Stimulated activated naive CD8-positive, alpha-beta T cell treated with anti-CD3 and anti-CD28 coated beads, Interleukin-15, amount 100 ng/mL, for 72 hours (primary cell): ENCODE data around the gene MYH9.
"Not testable (repeated sequence)": the region's sequence is repeated elsewhere in the genome, so short reads cannot be mapped to it uniquely, and the experiment has no call there.

Experiments
- ATAC-seq: fragments of 150-1000 bp; cut with Tn5 transposase; 2 replicates; pipeline ENCODE4 v1.10.0; 2021; ENCODE audit warnings: mild to moderate bottlenecking, moderate library complexity
- DNase-seq, 2 donors: peaks; one replicate each; pipeline ENCODE4 v3.0.0; 2021 to 2022
- H3K27ac Mint-ChIP-seq, 2 donors: one replicate each; pipeline ENCODE4 v1.8.0; 2022; ENCODE audit warnings: mild to moderate bottlenecking in 2 of 2, mixed read lengths in 2 of 2, moderate library complexity in 2 of 2
- H3K27me3 Mint-ChIP-seq: one replicate; pipeline ENCODE4 v1.8.0; 2022; ENCODE audit warnings: mixed read lengths
- H3K4me1 Mint-ChIP-seq: one replicate; pipeline ENCODE4 v1.8.0; 2022; ENCODE audit warnings: mild to moderate bottlenecking, mixed read lengths
- H3K4me3 Mint-ChIP-seq, 2 donors: one replicate each; pipeline ENCODE4 v1.8.0; 2022; ENCODE audit warnings: mild to moderate bottlenecking in 2 of 2, mixed read lengths in 2 of 2, moderate library complexity in 1 of 2
- H3K9me3 Mint-ChIP-seq, 2 donors: one replicate each; pipeline ENCODE4 v1.8.0; 2022; ENCODE audit warnings: mixed read lengths in 2 of 2

The MYH9 gene

DNA sequence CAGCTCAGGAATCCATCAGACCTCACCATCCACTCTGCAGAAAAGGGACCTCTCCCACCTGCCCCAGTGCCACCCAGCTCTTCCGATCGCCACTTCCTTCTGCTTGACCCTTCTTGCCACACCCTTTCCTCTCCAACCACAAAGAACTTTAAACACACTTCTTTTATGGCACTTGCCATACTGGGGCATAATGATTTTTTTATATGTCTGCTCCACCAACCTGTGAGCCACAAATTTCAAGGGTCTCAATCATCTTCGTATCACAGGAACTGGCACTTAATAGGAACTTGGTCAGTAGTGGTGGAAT, 11.7 kb upstream of the MYH9 start:
- Mint-ChIP-seq H3K27me3 (no peaks in the 10 kb centered on the region), H3K27ac (peak overlapping the region in 1 of 2 donors; percentile 84), H3K9me3 (no peaks in the 10 kb centered on the region), H3K4me1 (peaks cover 34% of the 10 kb centered on the region), H3K4me3 (no peak overlapping the region)
- DNase-seq (no peak), ATAC-seq (no peak)

DNA sequence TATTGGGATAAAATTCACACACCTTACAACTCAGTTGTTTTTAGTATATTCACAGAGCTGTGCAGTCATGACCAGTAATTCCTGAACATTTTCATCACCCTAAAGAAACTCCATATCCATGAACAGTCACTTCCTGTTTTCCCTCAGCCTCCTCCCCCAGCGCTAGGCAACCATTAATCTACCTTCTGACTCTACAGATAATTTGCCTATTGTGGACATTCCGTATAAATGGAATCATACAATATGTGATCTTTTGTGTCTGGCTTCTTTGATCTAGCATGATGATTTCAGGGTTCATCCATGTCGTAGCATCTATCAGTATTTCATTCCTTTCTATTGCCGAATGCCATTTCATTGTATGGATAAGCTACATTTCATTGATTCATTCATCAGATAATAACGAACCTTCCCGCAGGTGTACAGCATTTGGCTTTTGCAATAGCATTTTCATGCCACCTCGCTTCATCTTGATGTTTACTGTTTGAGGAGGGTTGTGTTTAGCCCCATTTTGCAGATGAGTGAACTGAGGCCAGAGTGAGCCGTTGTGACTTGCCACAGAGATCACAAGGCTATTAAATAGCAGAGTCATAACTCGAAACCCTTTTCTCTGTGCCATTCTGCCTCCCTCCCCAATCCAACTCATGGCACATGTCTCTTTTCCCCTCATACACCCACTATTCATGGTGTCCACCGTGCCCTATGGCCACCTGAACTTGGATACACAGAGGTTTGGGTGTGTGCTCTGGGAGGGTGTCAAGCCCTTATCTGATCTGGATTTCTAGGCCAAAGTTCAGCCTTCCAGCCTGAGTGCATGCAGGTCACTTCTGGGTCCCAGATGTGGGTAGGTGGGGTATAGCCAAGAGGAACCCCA, 11.1 kb upstream of the MYH9 start:
- no peaks in the 10 kb centered on the region for H3K9me3 Mint-ChIP-seq
- no peaks in the 10 kb centered on the region for H3K27me3 Mint-ChIP-seq
- peak overlapping the region in 1 of 2 donors; percentile 84 for H3K27ac Mint-ChIP-seq

GRCh38 chr22:36397131-36398093, 9.6 kb upstream of the MYH9 start:
- no peak for ATAC-seq
- Mint-ChIP-seq H3K4me1 (peaks cover 39% of the 10 kb centered on the region), H3K27me3 (no peaks in the 10 kb centered on the region), H3K27ac (peak overlapping the region in 1 of 2 donors; percentile 41), H3K9me3 (no peaks in the 10 kb centered on the region), H3K4me3 (no peak overlapping the region)
- no peak for DNase-seq

More for the DNA sequence above, 11.1 kb upstream of the MYH9 start:
- Mint-ChIP-seq H3K4me3 (no peak overlapping the region), H3K4me1 (peaks cover 39% of the 10 kb centered on the region)
- DNase-seq (no peak), ATAC-seq (no peak)

GRCh38 chr22:36395915-36396314, 8.1 kb upstream of the MYH9 start:
- Mint-ChIP-seq H3K4me3 (no peak overlapping the region), H3K27me3 (no peaks in the 10 kb centered on the region), H3K9me3 (no peaks in the 10 kb centered on the region), H3K27ac (peak overlapping the region in 1 of 2 donors; percentile 29), H3K4me1 (peaks cover 39% of the 10 kb centered on the region)
- no peak for DNase-seq
- no peak for ATAC-seq

DNA sequence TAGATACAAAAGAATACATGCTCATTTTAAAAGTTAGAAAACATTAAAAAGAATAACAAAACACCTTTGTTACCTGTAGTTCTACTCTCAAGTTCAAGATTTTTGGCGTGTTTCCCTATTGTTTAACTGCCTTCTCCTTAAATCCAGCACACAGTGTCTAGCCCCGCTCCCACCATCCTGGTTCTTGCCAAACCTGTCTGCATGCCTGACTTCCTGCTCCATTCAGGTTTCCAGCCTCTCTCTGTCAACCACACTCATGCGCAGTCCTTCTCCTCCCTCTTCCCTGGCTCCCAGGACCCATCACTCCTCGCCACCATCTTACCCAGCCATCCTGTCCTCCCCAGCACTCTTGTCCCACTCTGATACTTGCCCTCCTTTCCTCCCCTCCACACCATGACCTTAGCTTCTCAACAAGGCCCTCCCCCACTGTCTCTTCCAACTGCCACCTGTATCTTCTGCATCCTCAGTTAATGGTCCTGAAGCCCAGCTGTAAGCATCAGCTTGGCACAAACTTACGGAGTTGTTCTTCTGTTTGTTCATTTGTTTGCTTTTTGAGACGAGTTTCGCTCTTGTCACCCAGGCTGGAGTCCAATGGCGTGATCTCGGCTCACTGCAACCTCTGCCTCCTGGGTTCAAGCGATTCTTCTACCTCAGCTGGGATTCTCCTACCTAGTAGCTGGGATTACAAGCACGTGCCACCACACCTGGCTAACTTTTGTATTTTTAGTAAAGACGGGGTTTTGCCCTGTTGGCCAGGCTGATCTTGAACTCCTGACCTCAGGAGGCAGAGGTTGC, 7.5 kb upstream of the MYH9 start:
- H3K9me3 Mint-ChIP-seq: no peaks in the 10 kb centered on the region
- H3K27me3 Mint-ChIP-seq: no peaks in the 10 kb centered on the region
- DNase-seq (no peak), ATAC-seq (no peak)
- no peak overlapping the region for H3K4me3 Mint-ChIP-seq
- peaks cover 43% of the 10 kb centered on the region for H3K4me1 Mint-ChIP-seq
- H3K27ac Mint-ChIP-seq: no peak overlapping the region

DNA sequence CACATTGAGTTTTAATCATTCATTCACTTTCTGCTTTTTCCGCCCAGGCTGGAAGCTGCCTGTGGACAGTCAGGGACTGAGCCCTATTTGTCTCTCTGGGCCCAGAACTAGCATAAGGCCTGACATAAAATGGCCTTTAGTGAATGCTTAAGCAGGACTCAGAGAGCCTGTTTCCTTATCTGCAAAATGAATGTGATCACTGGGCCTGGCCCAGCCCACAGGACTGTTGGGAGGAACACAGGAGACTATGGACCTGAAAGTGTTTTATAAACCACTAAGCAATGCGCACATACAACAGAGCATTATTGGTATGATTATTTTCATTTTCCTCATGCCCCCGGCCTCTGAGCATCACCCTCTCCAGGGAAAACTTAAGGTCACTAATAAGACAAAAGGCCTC, 3.9 kb upstream of the MYH9 start:
- no peaks in the 10 kb centered on the region for H3K27me3 Mint-ChIP-seq
- no peaks in the 10 kb centered on the region for H3K9me3 Mint-ChIP-seq
- DNase-seq: no peak
- H3K4me1 Mint-ChIP-seq: peaks cover 43% of the 10 kb centered on the region
- no peak overlapping the region for H3K27ac Mint-ChIP-seq
- H3K4me3 Mint-ChIP-seq: no peak overlapping the region
- ATAC-seq: no peak

GRCh38 chr22:36389122-36389521, 1.4 kb upstream of the MYH9 start:
- Mint-ChIP-seq H3K4me3 (peak overlapping the region; percentile 82 to 92), H3K4me1 (peaks cover 42% of the 10 kb centered on the region)
- ATAC-seq, H3K27me3 Mint-ChIP-seq, DNase-seq, H3K9me3 Mint-ChIP-seq, H3K27ac Mint-ChIP-seq: not testable (repeated sequence)

DNA sequence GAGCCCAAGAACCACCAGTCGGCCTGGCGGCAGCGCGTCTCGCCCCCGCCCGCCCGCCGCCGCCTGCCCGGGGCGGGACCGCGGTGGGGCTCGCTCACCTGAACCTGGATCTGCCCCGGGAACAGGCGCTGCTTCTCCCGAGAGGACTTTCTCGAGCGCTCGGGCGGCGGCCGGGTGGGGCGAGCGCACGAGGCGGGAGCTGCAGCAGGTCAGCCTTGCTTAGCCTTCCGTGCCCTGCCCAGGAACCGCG, 133 bp downstream of the MYH9 start:
- Mint-ChIP-seq H3K4me3 (peak overlapping the region; percentile 82 to 92), H3K4me1 (peaks cover 54% of the 10 kb centered on the region), H3K27ac (peak overlapping the region; percentile 89 to 95), H3K27me3 (no peaks in the 10 kb centered on the region), H3K9me3 (no peaks in the 10 kb centered on the region)
- ATAC-seq: peak; percentile 10
- no peak for DNase-seq

DNA sequence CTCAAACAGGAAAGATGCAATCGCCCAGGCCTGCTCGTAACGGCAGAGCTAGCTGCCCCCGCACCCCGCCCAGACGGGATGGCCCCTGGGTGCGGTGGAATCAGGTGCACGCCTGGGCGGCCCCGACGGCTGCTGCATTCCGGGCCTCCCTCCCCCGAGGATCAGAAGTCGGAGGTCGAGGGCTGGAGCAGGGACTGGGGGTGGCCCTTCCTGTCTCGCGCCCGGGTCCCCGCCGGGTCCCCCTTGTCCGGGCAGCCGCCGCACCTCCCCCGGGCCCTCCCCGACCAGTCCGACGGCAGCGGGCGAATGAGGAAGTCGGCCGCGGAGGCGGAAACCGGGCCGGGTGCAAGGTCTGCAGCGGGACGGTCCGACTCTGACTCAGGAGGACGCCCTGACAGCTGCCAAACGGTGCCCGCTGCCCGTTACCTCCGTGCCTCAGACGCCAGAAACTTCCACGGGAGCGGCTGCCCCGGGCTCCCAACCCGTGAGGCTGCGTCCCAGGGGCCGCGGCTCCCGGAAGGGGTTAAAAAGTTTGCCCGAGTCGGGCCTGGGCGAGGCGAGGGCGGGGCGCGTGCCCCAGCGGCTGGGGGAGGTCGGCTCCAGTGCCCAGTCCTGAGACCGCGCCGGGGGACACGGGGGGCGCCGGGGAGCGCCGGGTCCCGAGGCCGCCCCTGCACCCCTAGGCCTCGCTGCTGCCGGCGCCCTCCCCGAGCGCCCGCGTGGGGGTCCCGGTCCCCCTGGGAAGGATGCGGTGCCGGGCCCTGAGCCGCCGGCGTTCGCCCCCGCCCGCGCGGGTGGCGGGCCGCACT, 663 bp downstream of the MYH9 start:
- no peaks in the 10 kb centered on the region for H3K27me3 Mint-ChIP-seq
- ATAC-seq (peak; percentile 61), DNase-seq (peak in 1 of 2 donors; percentile 79)
- peak overlapping the region; percentile 98 to 99 for H3K27ac Mint-ChIP-seq
- H3K9me3 Mint-ChIP-seq: no peaks in the 10 kb centered on the region
- H3K4me1 Mint-ChIP-seq: peaks cover 59% of the 10 kb centered on the region
- H3K4me3 Mint-ChIP-seq: peak overlapping the region; percentile 87 to 99

- Mint-ChIP-seq H3K4me1 (peaks cover 66% of the 10 kb centered on the region), H3K27ac (peak overlapping the region; percentile 98 to 99), H3K4me3 (peak overlapping the region; percentile 87 to 99), H3K27me3 (no peaks in the 10 kb centered on the region), H3K9me3 (no peaks in the 10 kb centered on the region)
- ATAC-seq (peak; percentile 69), DNase-seq (peak; percentile 82 to 90)
These were observed 1.3 kb downstream of the MYH9 start for GRCh38 chr22:36386351-36386899.

DNA sequence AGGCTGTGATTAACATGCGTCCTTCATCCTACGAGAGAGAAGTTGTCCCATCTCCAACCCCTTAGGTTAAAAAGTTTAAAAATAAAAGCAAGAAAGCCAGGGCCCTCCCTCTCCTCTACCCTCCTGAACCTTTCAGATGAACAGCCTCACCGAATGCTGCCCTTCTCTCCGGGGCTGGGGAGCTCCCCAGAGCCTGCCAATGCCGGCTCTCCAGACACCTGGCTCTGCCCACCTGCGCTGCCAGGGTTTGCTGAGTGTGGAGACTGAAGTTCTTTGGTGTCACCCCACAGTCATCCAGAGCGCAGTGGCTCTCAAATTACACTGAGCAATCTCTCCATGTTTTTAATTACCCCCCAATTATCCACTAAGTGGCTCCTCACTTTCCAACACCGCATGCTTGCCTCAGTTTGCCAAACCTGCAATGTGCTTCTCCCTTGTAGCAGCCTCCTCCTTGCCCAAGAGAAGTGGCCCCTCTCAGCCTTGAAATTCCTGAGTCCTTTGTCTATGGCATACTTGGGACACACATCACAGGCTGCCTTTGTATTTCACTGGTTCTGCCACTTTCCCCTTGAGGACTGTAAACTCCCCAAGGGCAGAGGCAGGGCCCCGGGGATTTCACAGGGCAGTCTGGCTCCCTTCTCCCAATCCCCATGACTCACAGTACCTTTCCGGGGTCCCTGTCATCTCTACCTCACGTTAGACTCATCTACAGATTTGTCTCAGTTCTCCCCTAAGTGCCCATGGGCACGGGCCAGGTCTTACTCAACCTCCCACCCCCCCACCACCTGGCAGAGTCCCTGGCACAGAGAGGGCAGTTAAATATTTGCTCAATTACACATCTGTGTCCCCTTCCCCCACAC, 2.0 kb downstream of the MYH9 start:
- peak; percentile 37 for ATAC-seq
- H3K27ac Mint-ChIP-seq: peak overlapping the region; percentile 98 to 99
- H3K4me1 Mint-ChIP-seq: peaks cover 73% of the 10 kb centered on the region

GRCh38 chr22:36384766-36385481, 2.8 kb downstream of the MYH9 start:
- no peak for ATAC-seq
- no peaks in the 10 kb centered on the region for H3K27me3 Mint-ChIP-seq
- H3K4me3 Mint-ChIP-seq: peak overlapping the region; percentile 87 to 99
- H3K27ac Mint-ChIP-seq: peak overlapping the region; percentile 31 to 99
- peak in 1 of 2 donors; percentile 39 for DNase-seq
- peaks cover 75% of the 10 kb centered on the region for H3K4me1 Mint-ChIP-seq
- H3K9me3 Mint-ChIP-seq: no peaks in the 10 kb centered on the region

More for the DNA sequence above, 2.0 kb downstream of the MYH9 start:
- H3K4me3 Mint-ChIP-seq: peak overlapping the region; percentile 87 to 99
- peak; percentile 33 to 75 for DNase-seq
- H3K9me3 Mint-ChIP-seq: no peaks in the 10 kb centered on the region
- H3K27me3 Mint-ChIP-seq: no peaks in the 10 kb centered on the region

DNA sequence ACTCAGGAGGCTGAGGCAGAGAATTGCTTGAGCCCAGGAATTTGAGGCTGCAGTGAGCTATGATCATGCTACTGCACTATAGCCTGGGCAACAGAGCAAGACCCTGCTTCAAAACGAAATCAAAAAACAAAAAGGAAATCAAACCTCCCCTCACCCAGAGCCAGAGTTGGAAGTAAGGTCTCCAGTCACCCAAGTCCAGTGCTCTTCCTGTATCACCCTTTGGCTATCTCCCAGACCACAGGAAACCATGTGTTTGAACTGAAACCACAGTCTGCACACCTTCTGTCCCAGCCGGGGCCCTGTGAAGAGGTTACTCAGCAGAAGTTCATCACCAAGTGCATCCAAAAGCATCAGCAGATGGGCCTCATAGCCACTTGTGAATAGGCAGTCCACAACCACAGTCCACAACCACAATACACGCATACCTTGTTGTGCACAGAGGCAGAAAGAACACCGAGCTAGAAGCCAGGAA, 4.6 kb downstream of the MYH9 start:
- DNase-seq (peak in 1 of 2 donors; percentile 79), ATAC-seq (peak; percentile 7)
- Mint-ChIP-seq H3K27me3 (no peaks in the 10 kb centered on the region), H3K27ac (peak overlapping the region; percentile 75 to 94), H3K4me3 (peak overlapping the region; percentile 82 to 83), H3K9me3 (no peaks in the 10 kb centered on the region), H3K4me1 (peaks cover 77% of the 10 kb centered on the region)
